Ascending aorta (tissue), 2 donors: Measurements from ENCODE around the gene ABCA1. TPM values are rescaled to one million over a fixed set of nuclear protein-coding genes. Genes with fewer than 3 reads are reported as not detected.

Experiments
- DNase-seq, 2 donors: peaks; one replicate each; pipeline ENCODE4 v3.0.0-alpha.2; 2019; ENCODE audit warnings: low spot score in 2 of 2
- H3K27ac ChIP-seq, 2 donors: fragments of 200-600 bp; sonication (generic); one replicate each; pipeline ENCODE4 v1.5.1; 2016 to 2017; ENCODE audit warnings: mild to moderate bottlenecking in 1 of 2
- H3K27me3 ChIP-seq: fragments of 200-600 bp; sonication (generic); one replicate; pipeline ENCODE4 v1.5.1; 2017
- H3K36me3 ChIP-seq, 2 donors: fragments of 200-600 bp; sonication (generic); one replicate each; pipeline ENCODE4 v1.5.1; 2016
- H3K4me1 ChIP-seq, 2 donors: fragments of 200-600 bp; sonication (generic); one replicate each; pipeline ENCODE4 v1.5.1; 2016 to 2017; ENCODE audit warnings: mild to moderate bottlenecking in 1 of 2
- H3K4me3 ChIP-seq, 2 donors: fragments of 200-600 bp; sonication (generic); one replicate each; pipeline ENCODE4 v1.5.1; 2016 to 2017; ENCODE audit warnings: mild to moderate bottlenecking in 1 of 2
- H3K9me3 ChIP-seq, 2 donors: fragments of 200-600 bp; sonication (generic); one replicate each; pipeline ENCODE4 v1.5.1; 2016
- intact Hi-C: fragments of 100-400 bp; cut with DNase I; formaldehyde crosslinking; loops from one replicate; pipeline ENCODE4 v1.15.1; 2023
- total RNA-seq: library from RNA; depleted of rRNA; stranded (reverse); fragments of >200 nt; gene quantifications from one replicate; pipeline ENCODE4 v1.1.0, GENCODE V29; 2016
- TF ChIP-seq, protein P1 (sequence below), 3 experiments: fragments of 200-600 bp in 2 of 3; fragments of 450-650 bp in 1 of 3; sonication (generic) in 2 of 3; IDR thresholded peaks; one replicate each; pipeline ENCODE4 v1.5.1; 2016 to 2019; ENCODE audit warnings: antibody characterized with exemption in 3 of 3, mild to moderate bottlenecking in 1 of 3, moderate library complexity in 1 of 3

ABCA1 gene
- total RNA-seq, 1 donor from 2014 or later, result 14.0 TPM

- DNase-seq, result no peak
- peaks cover 3 to 37% of the 10 kb centered on the region in 2 donors for H3K36me3 ChIP-seq
These were observed 83.2 kb downstream of the ABCA1 start for GRCh38 chr9:104844710-104845109.

GRCh38 chr9:104843644-104844240, 84.2 kb downstream of the ABCA1 start:
- TF ChIP-seq, protein P1, sequence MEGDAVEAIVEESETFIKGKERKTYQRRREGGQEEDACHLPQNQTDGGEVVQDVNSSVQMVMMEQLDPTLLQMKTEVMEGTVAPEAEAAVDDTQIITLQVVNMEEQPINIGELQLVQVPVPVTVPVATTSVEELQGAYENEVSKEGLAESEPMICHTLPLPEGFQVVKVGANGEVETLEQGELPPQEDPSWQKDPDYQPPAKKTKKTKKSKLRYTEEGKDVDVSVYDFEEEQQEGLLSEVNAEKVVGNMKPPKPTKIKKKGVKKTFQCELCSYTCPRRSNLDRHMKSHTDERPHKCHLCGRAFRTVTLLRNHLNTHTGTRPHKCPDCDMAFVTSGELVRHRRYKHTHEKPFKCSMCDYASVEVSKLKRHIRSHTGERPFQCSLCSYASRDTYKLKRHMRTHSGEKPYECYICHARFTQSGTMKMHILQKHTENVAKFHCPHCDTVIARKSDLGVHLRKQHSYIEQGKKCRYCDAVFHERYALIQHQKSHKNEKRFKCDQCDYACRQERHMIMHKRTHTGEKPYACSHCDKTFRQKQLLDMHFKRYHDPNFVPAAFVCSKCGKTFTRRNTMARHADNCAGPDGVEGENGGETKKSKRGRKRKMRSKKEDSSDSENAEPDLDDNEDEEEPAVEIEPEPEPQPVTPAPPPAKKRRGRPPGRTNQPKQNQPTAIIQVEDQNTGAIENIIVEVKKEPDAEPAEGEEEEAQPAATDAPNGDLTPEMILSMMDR (IDR thresholded peaks at IDR 0.05), result no peak
- intact Hi-C loops, result no loop called here
- Histone ChIP-seq H3K9me3 (no peaks in the 10 kb centered on the region), H3K27ac (no peak overlapping the region), H3K4me3 (no peak overlapping the region), H3K4me1 (no peaks in the 10 kb centered on the region), H3K36me3 (peaks cover 12 to 43% of the 10 kb centered on the region in 2 donors), H3K27me3 (no peaks in the 10 kb centered on the region)
- no peak for DNase-seq

More at GRCh38 chr9:104844710-104845109, 83.2 kb downstream of the ABCA1 start:
- TF ChIP-seq, protein P1 (IDR thresholded peaks at IDR 0.05), result no peak
- Histone ChIP-seq H3K4me1 (no peaks in the 10 kb centered on the region), H3K9me3 (no peaks in the 10 kb centered on the region), H3K27me3 (no peaks in the 10 kb centered on the region), H3K27ac (no peak overlapping the region), H3K4me3 (no peak overlapping the region)
- intact Hi-C loops, result no loop called here

GRCh38 chr9:104842698-104843097, 85.3 kb downstream of the ABCA1 start:
- Histone ChIP-seq H3K36me3 (peaks cover 16 to 44% of the 10 kb centered on the region in 2 donors), H3K4me3 (no peak overlapping the region), H3K9me3 (no peaks in the 10 kb centered on the region), H3K27ac (no peak overlapping the region), H3K27me3 (no peaks in the 10 kb centered on the region), H3K4me1 (no peaks in the 10 kb centered on the region)
- TF ChIP-seq, protein P1 (IDR thresholded peaks at IDR 0.05), result no peak
- intact Hi-C loops, result no loop called here
- no peak for DNase-seq

DNA sequence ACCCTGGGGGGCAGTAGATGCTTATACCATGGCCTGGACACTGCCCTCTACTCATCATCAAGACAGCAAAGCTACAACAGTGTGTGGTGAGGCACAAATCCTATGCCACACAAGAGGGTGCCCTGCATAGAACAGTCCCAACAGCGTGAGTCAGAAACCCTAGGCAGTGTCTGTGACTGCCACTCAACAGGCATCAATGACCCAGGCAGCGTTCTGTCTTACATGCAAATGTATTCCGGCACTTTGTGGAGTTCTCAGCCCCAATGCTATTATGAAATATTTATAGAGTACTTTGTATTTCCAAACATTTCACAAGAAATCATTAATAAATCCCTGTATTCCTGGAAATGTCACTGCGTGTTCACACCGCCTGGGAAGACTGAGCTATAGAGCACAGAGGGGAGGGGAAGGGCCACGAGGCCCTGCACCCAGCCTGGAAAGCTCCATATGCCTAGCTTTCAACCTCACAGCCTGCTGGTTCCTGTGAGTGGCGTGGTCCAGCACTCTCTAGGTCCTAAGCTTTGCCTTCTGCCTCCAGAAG, 86.3 kb downstream of the ABCA1 start:
- Histone ChIP-seq H3K27me3 (no peaks in the 10 kb centered on the region), H3K4me1 (no peaks in the 10 kb centered on the region), H3K36me3 (peaks cover 26 to 52% of the 10 kb centered on the region in 2 donors), H3K4me3 (no peak overlapping the region), H3K9me3 (no peaks in the 10 kb centered on the region), H3K27ac (no peak overlapping the region)
- intact Hi-C loops, result no loop called here
- TF ChIP-seq, protein P1 (IDR thresholded peaks at IDR 0.05), result no peak
- no peak for DNase-seq

DNA sequence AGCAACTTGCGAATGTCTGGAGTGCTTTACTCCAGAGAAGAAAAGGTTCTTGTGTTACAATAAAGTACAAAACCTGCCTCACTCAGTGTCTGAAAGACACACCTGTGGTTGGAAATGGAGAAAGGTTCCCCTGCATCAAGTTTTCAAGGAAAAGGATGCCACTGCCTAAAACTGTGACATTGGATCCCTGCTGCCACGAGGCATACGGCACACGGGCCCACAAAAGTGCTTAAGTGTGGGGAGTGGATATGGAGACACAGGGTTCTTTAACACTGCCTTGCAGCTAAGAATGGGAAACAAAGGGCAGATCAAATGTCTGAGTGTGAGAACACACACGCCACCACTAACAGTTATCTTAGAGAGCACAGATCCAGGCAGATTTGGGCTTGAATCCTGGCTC, 89.0 kb downstream of the ABCA1 start:
- intact Hi-C loops, result no loop called here

More for the DNA sequence above, 89.0 kb downstream of the ABCA1 start:
- Histone ChIP-seq H3K36me3 (peaks cover 48 to 53% of the 10 kb centered on the region in 2 donors), H3K9me3 (no peaks in the 10 kb centered on the region), H3K27me3 (no peaks in the 10 kb centered on the region), H3K27ac (no peak overlapping the region), H3K4me1 (no peaks in the 10 kb centered on the region), H3K4me3 (no peak overlapping the region)
- DNase-seq, result no peak
- TF ChIP-seq, protein P1 (IDR thresholded peaks at IDR 0.05), result no peak
